OCI-LY7 (cell line): ENCODE results near the gene MFSD6L. TPM values are rescaled to one million over a fixed set of nuclear protein-coding genes. Genes with fewer than 3 reads are reported as not detected.

Experiments
- BruUV-seq: library from RNA; stranded (reverse); fragments of 400-500 nt; replicated peaks from 2 replicates; lab custom pipeline; 2021; lab: Mats Ljungman, UMichigan
- CTCF ChIA-PET: fragments of 300-600 bp; sonication (Branson Sonifier 250); formaldehyde crosslinking; loops from one replicate; lab custom pipeline; 2022; ENCODE audit warnings: antibody characterized with exemption; ENCODE audit not compliant: unreplicated experiment; lab: Charles Lee
- POLR2A ChIA-PET: fragments of 300-600 bp; sonication (Branson Sonifier 250); formaldehyde crosslinking; loops from one replicate; lab custom pipeline; 2022; ENCODE audit warnings: antibody characterized with exemption; lab: Charles Lee
- DNase-seq: peaks from one replicate; pipeline ENCODE4 v3.0.0-alpha.2; 2015; ENCODE audit warnings: low spot score
- H2AFZ ChIP-seq: fragments of 200-600 bp; sonication (generic), shearing (Covaris generic); 2 replicates; pipeline ENCODE4 v1.6.1; 2014; ENCODE audit warnings: mild to moderate bottlenecking, antibody characterized with exemption, low read length, moderate library complexity
- H3K27ac ChIP-seq: fragments of 200-600 bp; sonication (generic); 2 replicates; pipeline ENCODE4 v1.5.1; 2014; ENCODE audit warnings: mixed run types, low read depth, mild to moderate bottlenecking, moderate library complexity, low read length, inconsistent platforms; ENCODE audit not compliant: poor library complexity, severe bottlenecking
- H3K36me3 ChIP-seq: fragments of 200-600 bp; sonication (generic); 2 replicates; pipeline ENCODE4 v1.6.1; 2014; ENCODE audit warnings: mild to moderate bottlenecking, antibody characterized with exemption, low read length, moderate library complexity, mixed read lengths; ENCODE audit not compliant: insufficient read depth
- H3K4me1 ChIP-seq: fragments of 200-600 bp; sonication (generic); 2 replicates; pipeline ENCODE4 v1.5.1; 2014; ENCODE audit warnings: mild to moderate bottlenecking, low read length; ENCODE audit not compliant: insufficient read depth, poor library complexity, severe bottlenecking
- H3K4me2 ChIP-seq: fragments of 200-600 bp; sonication (generic); 2 replicates; pipeline ENCODE4 v1.6.1; 2014; ENCODE audit warnings: mild to moderate bottlenecking, low read length
- H3K4me3 ChIP-seq: fragments of 200-600 bp; sonication (generic); 2 replicates; pipeline ENCODE4 v1.5.1; 2014; ENCODE audit warnings: mild to moderate bottlenecking, low read depth, low read length; ENCODE audit not compliant: poor library complexity, severe bottlenecking
- H3K79me2 ChIP-seq: fragments of 200-600 bp; sonication (generic); 2 replicates; pipeline ENCODE4 v1.6.1; 2016; ENCODE audit warnings: low read depth, mild to moderate bottlenecking, low read length, moderate library complexity, mixed read lengths; ENCODE audit not compliant: insufficient read depth
- H3K9me2 ChIP-seq: fragments of 200-600 bp; sonication (generic); 2 replicates; pipeline ENCODE4 v1.6.1; 2016; ENCODE audit warnings: mild to moderate bottlenecking, low read length, mixed read lengths; ENCODE audit not compliant: insufficient read depth
- H3K9me3 ChIP-seq: fragments of 200-600 bp; sonication (generic); 2 replicates; pipeline ENCODE4 v1.6.1; 2014; ENCODE audit warnings: mild to moderate bottlenecking, mixed run types, low read length, mixed read lengths
- H4K20me1 ChIP-seq: fragments of 200-600 bp; sonication (generic); 2 replicates; pipeline ENCODE4 v1.6.1; 2014; ENCODE audit warnings: mild to moderate bottlenecking, antibody characterized with exemption, low read length, moderate library complexity, mixed read lengths; ENCODE audit not compliant: insufficient read depth
- EZH2phosphoT487 ChIP-seq: fragments of 200-600 bp; sonication (generic); IDR thresholded peaks from 2 replicates; pipeline ENCODE4 v1.6.1; 2018; ENCODE audit warnings: low read depth, borderline replicate concordance, mild to moderate bottlenecking, mixed run types, antibody characterized with exemption, low read length, moderate library complexity, mixed read lengths
- intact Hi-C: fragments of 100-400 bp; cut with micrococcal nuclease; formaldehyde crosslinking; loops from one replicate; pipeline ENCODE4 v1.10.0; 2022; ENCODE audit not compliant: unreplicated experiment
- total RNA-seq, 2 experiments: library from RNA; depleted of rRNA in 1 of 2; stranded (reverse); fragments of >200 nt in 1 of 2; shearing (Covaris generic) in 1 of 2; gene quantifications; 2 replicates each; pipeline ENCODE4 v1.2.3, GENCODE V29; 2014 to 2022
- TF ChIP-seq, protein P1 (sequence below): fragments of 200-600 bp; sonication (generic); conservative IDR thresholded peaks from 2 replicates; pipeline ENCODE4 v1.5.1; 2014; ENCODE audit warnings: mild to moderate bottlenecking, antibody characterized with exemption, low read length, moderate library complexity, mixed read lengths

Gene MFSD6L
- total RNA-seq, 2 experiments from 2014 or later: not detected

GRCh38 chr17:8798176-8798845, 854 bp downstream of the MFSD6L start:
- H3K36me3 ChIP-seq: no peaks in the 10 kb centered on the region
- no peak overlapping the region for H2AFZ ChIP-seq
- TF ChIP-seq EZH2phosphoT487: no peak
- TF ChIP-seq, protein P1, sequence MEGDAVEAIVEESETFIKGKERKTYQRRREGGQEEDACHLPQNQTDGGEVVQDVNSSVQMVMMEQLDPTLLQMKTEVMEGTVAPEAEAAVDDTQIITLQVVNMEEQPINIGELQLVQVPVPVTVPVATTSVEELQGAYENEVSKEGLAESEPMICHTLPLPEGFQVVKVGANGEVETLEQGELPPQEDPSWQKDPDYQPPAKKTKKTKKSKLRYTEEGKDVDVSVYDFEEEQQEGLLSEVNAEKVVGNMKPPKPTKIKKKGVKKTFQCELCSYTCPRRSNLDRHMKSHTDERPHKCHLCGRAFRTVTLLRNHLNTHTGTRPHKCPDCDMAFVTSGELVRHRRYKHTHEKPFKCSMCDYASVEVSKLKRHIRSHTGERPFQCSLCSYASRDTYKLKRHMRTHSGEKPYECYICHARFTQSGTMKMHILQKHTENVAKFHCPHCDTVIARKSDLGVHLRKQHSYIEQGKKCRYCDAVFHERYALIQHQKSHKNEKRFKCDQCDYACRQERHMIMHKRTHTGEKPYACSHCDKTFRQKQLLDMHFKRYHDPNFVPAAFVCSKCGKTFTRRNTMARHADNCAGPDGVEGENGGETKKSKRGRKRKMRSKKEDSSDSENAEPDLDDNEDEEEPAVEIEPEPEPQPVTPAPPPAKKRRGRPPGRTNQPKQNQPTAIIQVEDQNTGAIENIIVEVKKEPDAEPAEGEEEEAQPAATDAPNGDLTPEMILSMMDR: no peak
- H3K79me2 ChIP-seq: no peaks in the 10 kb centered on the region
- no peaks in the 10 kb centered on the region for H3K4me1 ChIP-seq
- intact Hi-C loops: no loop called here
- H3K4me2 ChIP-seq: no peak overlapping the region
- ChIA-PET POLR2A (no interaction called here), CTCF (no interaction called here)
- DNase-seq: no peak
- H4K20me1 ChIP-seq: no peaks in the 10 kb centered on the region
- no peak overlapping the region for H3K4me3 ChIP-seq
- no peak overlapping the region for H3K27ac ChIP-seq
- H3K9me2 ChIP-seq: no peaks in the 10 kb centered on the region
- H3K9me3 ChIP-seq: no peaks in the 10 kb centered on the region
- BruUV-seq: no TSS peak

DNA sequence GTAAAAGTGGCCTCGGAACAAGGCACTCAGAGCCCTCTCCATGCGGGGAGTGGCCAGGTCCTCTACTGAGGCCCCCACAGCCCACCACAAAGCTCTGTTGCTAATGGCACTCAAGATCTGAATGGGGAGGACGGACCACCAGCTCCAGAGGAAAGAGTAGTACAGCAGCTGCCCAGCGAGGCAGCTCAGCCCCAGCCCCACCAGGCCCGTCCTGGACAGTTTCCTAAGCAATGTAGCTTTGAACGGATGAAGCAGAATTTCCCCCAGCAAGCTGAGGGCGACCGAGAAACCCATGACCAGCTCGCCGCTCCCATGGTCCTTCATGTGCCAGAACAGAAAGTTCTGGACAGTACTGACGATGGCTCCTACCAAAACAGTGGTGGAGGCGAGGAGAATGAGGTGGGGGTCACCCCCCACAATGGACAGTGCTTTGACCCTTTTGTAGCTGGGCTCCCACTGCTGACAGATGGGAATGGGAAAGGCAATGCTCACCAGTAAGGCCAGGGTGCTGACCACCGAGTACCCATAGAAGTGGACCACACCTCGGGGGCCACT, 1.5 kb downstream of the MFSD6L start:
- CTCF ChIA-PET: no interaction called here
- no peaks in the 10 kb centered on the region for H3K9me3 ChIP-seq
- POLR2A ChIA-PET: no interaction called here
- no peaks in the 10 kb centered on the region for H3K4me1 ChIP-seq
- H3K9me2 ChIP-seq: no peaks in the 10 kb centered on the region
- no peak for TF ChIP-seq EZH2phosphoT487
- TF ChIP-seq, protein P1: no peak
- no peak overlapping the region for H2AFZ ChIP-seq
- no peaks in the 10 kb centered on the region for H3K79me2 ChIP-seq
- BruUV-seq: no TSS peak
- intact Hi-C loops: no loop called here
- no peaks in the 10 kb centered on the region for H3K36me3 ChIP-seq
- no peaks in the 10 kb centered on the region for H4K20me1 ChIP-seq
- no peak for DNase-seq
- H3K4me3 ChIP-seq: no peak overlapping the region
- no peak overlapping the region for H3K4me2 ChIP-seq
- no peak overlapping the region for H3K27ac ChIP-seq

GRCh38 chr17:8794636-8795035, 4.5 kb downstream of the MFSD6L start:
- H3K9me3 ChIP-seq: peaks cover 8% of the 10 kb centered on the region
- CTCF ChIA-PET: no interaction called here
- no peak overlapping the region for H3K4me3 ChIP-seq
- no peaks in the 10 kb centered on the region for H4K20me1 ChIP-seq
- no peak overlapping the region for H2AFZ ChIP-seq
- H3K9me2 ChIP-seq: no peaks in the 10 kb centered on the region
- intact Hi-C loops: no loop called here
- no peak for DNase-seq
- no TSS peak for BruUV-seq
- no peak overlapping the region for H3K4me2 ChIP-seq
- H3K4me1 ChIP-seq: no peaks in the 10 kb centered on the region
- TF ChIP-seq EZH2phosphoT487: no peak
- TF ChIP-seq, protein P1: no peak
- POLR2A ChIA-PET: interaction anchor here (0.6 kb wide), 1 partner anchor 16 kb away, joined by 3 read pairs; no protein-coding TSS in a partner anchor
- no peaks in the 10 kb centered on the region for H3K36me3 ChIP-seq
- no peaks in the 10 kb centered on the region for H3K79me2 ChIP-seq
- H3K27ac ChIP-seq: no peak overlapping the region
